ENCODE data around the gene NECAP2. TPM values are rescaled to one million over a fixed set of nuclear protein-coding genes. Genes with fewer than 3 reads are reported as not detected.

The NECAP2 gene
- total and polyA plus RNA-seq, 2 donors: 91.7 to 97.7 TPM

- no peaks in the 10 kb centered on the region for H3K36me3 ChIP-seq (ENCODE audit: control insufficient read depth in 2 of 2, insufficient read depth in 2 of 2, low read length in 1 of 2)
- H3K4me1 ChIP-seq (ENCODE audit: control insufficient read depth in 2 of 2, insufficient read depth in 2 of 2, low read length in 2 of 2): peaks cover 0 to 9% of the 10 kb centered on the region in 2 donors
- H3K27me3 ChIP-seq (ENCODE audit: control insufficient read depth in 2 of 2, insufficient read depth in 1 of 2, low read length in 1 of 2): no peaks in the 10 kb centered on the region
- H3K9me3 ChIP-seq (ENCODE audit: control insufficient read depth in 2 of 2, insufficient read depth in 1 of 2, low read length in 1 of 2): no peaks in the 10 kb centered on the region
- H3K4me3 ChIP-seq (ENCODE audit: low read length in 2 of 2): no peak overlapping the region
- peak in 4 of 9 donors; percentile 0 to 52 (median 16) for DNase-seq (ENCODE audit: low read depth in 6 of 9, low spot score in 9 of 9)
- 71% methylated on average over 9 of the region's 9 CpGs for WGBS
- no peak overlapping the region for H3K27ac ChIP-seq (ENCODE audit: low read depth in 1 of 2, low read length in 1 of 2)
Observed at GRCh38 chr1:16420424-16421118, 20.0 kb upstream of the NECAP2 start.

GRCh38 chr1:16421201-16421600 lies 19.3 kb upstream of the NECAP2 start:
- Histone ChIP-seq H3K4me3 (ENCODE audit: low read length in 2 of 2) (no peak overlapping the region), H3K9me3 (ENCODE audit: control insufficient read depth in 2 of 2, insufficient read depth in 1 of 2, low read length in 1 of 2) (no peaks in the 10 kb centered on the region), H3K27ac (ENCODE audit: low read depth in 1 of 2, low read length in 1 of 2) (no peak overlapping the region), H3K27me3 (ENCODE audit: control insufficient read depth in 2 of 2, insufficient read depth in 1 of 2, low read length in 1 of 2) (no peaks in the 10 kb centered on the region), H3K4me1 (ENCODE audit: control insufficient read depth in 2 of 2, insufficient read depth in 2 of 2, low read length in 2 of 2) (peaks cover 0 to 9% of the 10 kb centered on the region in 2 donors), H3K36me3 (ENCODE audit: control insufficient read depth in 2 of 2, insufficient read depth in 2 of 2, low read length in 1 of 2) (no peaks in the 10 kb centered on the region)
- 77% methylated on average over 7 of the region's 7 CpGs for WGBS
- no peak for DNase-seq (ENCODE audit: low read depth in 6 of 9, low spot score in 9 of 9)

- H3K9me3 ChIP-seq (ENCODE audit: control insufficient read depth in 2 of 2, insufficient read depth in 1 of 2, low read length in 1 of 2): no peaks in the 10 kb centered on the region
- H3K27me3 ChIP-seq (ENCODE audit: control insufficient read depth in 2 of 2, insufficient read depth in 1 of 2, low read length in 1 of 2): no peaks in the 10 kb centered on the region
- H3K4me1 ChIP-seq (ENCODE audit: control insufficient read depth in 2 of 2, insufficient read depth in 2 of 2, low read length in 2 of 2): peaks cover 0 to 9% of the 10 kb centered on the region in 2 donors
- no peak overlapping the region for H3K27ac ChIP-seq (ENCODE audit: low read depth in 1 of 2, low read length in 1 of 2)
- no peaks in the 10 kb centered on the region for H3K36me3 ChIP-seq (ENCODE audit: control insufficient read depth in 2 of 2, insufficient read depth in 2 of 2, low read length in 1 of 2)
- no peak for DNase-seq (ENCODE audit: low read depth in 6 of 9, low spot score in 9 of 9)
- H3K4me3 ChIP-seq (ENCODE audit: low read length in 2 of 2): no peak overlapping the region
- WGBS: 95% methylated on average over 7 of the region's 7 CpGs
Observed at GRCh38 chr1:16422041-16422440, 18.5 kb upstream of the NECAP2 start.

- 97% methylated on average over 10 of the region's 10 CpGs for WGBS
- DNase-seq (ENCODE audit: low read depth in 6 of 9, low spot score in 9 of 9): no peak
- no peak overlapping the region for H3K27ac ChIP-seq (ENCODE audit: low read depth in 1 of 2, low read length in 1 of 2)
- no peak overlapping the region for H3K4me3 ChIP-seq (ENCODE audit: low read length in 2 of 2)
- peaks cover 0 to 9% of the 10 kb centered on the region in 2 donors for H3K4me1 ChIP-seq (ENCODE audit: control insufficient read depth in 2 of 2, insufficient read depth in 2 of 2, low read length in 2 of 2)
- H3K27me3 ChIP-seq (ENCODE audit: control insufficient read depth in 2 of 2, insufficient read depth in 1 of 2, low read length in 1 of 2): no peaks in the 10 kb centered on the region
- no peaks in the 10 kb centered on the region for H3K9me3 ChIP-seq (ENCODE audit: control insufficient read depth in 2 of 2, insufficient read depth in 1 of 2, low read length in 1 of 2)
- H3K36me3 ChIP-seq (ENCODE audit: control insufficient read depth in 2 of 2, insufficient read depth in 2 of 2, low read length in 1 of 2): no peaks in the 10 kb centered on the region
Observed at GRCh38 chr1:16425125-16426025, 15.1 kb upstream of the NECAP2 start.

- Histone ChIP-seq H3K36me3 (ENCODE audit: control insufficient read depth in 2 of 2, insufficient read depth in 2 of 2, low read length in 1 of 2) (no peaks in the 10 kb centered on the region), H3K4me3 (ENCODE audit: low read length in 2 of 2) (no peak overlapping the region), H3K27me3 (ENCODE audit: control insufficient read depth in 2 of 2, insufficient read depth in 1 of 2, low read length in 1 of 2) (peaks cover 0 to 2% of the 10 kb centered on the region in 2 donors), H3K4me1 (ENCODE audit: control insufficient read depth in 2 of 2, insufficient read depth in 2 of 2, low read length in 2 of 2) (no peaks in the 10 kb centered on the region), H3K9me3 (ENCODE audit: control insufficient read depth in 2 of 2, insufficient read depth in 1 of 2, low read length in 1 of 2) (no peaks in the 10 kb centered on the region), H3K27ac (ENCODE audit: low read depth in 1 of 2, low read length in 1 of 2) (no peak overlapping the region)
- no peak for DNase-seq (ENCODE audit: low read depth in 6 of 9, low spot score in 9 of 9)
- WGBS: 97% methylated on average over 3 of the region's 3 CpGs
Observed at GRCh38 chr1:16430606-16431005, 9.9 kb upstream of the NECAP2 start.

- WGBS: 84% methylated on average over 9 of the region's 9 CpGs
- H3K9me3 ChIP-seq (ENCODE audit: control insufficient read depth in 2 of 2, insufficient read depth in 1 of 2, low read length in 1 of 2): no peaks in the 10 kb centered on the region
- no peak overlapping the region for H3K4me3 ChIP-seq (ENCODE audit: low read length in 2 of 2)
- no peak for DNase-seq (ENCODE audit: low read depth in 6 of 9, low spot score in 9 of 9)
- no peaks in the 10 kb centered on the region for H3K4me1 ChIP-seq (ENCODE audit: control insufficient read depth in 2 of 2, insufficient read depth in 2 of 2, low read length in 2 of 2)
- H3K27ac ChIP-seq (ENCODE audit: low read depth in 1 of 2, low read length in 1 of 2): no peak overlapping the region
- no peaks in the 10 kb centered on the region for H3K36me3 ChIP-seq (ENCODE audit: control insufficient read depth in 2 of 2, insufficient read depth in 2 of 2, low read length in 1 of 2)
- H3K27me3 ChIP-seq (ENCODE audit: control insufficient read depth in 2 of 2, insufficient read depth in 1 of 2, low read length in 1 of 2): peaks cover 0 to 2% of the 10 kb centered on the region in 2 donors
Observed at GRCh38 chr1:16433030-16433429, 7.5 kb upstream of the NECAP2 start.

GRCh38 chr1:16434007-16434406 lies 6.5 kb upstream of the NECAP2 start:
- Histone ChIP-seq H3K27ac (ENCODE audit: low read depth in 1 of 2, low read length in 1 of 2) (no peak overlapping the region), H3K27me3 (ENCODE audit: control insufficient read depth in 2 of 2, insufficient read depth in 1 of 2, low read length in 1 of 2) (peaks cover 0 to 2% of the 10 kb centered on the region in 2 donors), H3K36me3 (ENCODE audit: control insufficient read depth in 2 of 2, insufficient read depth in 2 of 2, low read length in 1 of 2) (no peaks in the 10 kb centered on the region), H3K4me1 (ENCODE audit: control insufficient read depth in 2 of 2, insufficient read depth in 2 of 2, low read length in 2 of 2) (no peaks in the 10 kb centered on the region), H3K4me3 (ENCODE audit: low read length in 2 of 2) (no peak overlapping the region), H3K9me3 (ENCODE audit: control insufficient read depth in 2 of 2, insufficient read depth in 1 of 2, low read length in 1 of 2) (no peaks in the 10 kb centered on the region)
- no peak for DNase-seq (ENCODE audit: low read depth in 6 of 9, low spot score in 9 of 9)
- WGBS: over 99% methylated on average over 4 of the region's 4 CpGs

- no peak overlapping the region for H3K27ac ChIP-seq (ENCODE audit: low read depth in 1 of 2, low read length in 1 of 2)
- H3K4me1 ChIP-seq (ENCODE audit: control insufficient read depth in 2 of 2, insufficient read depth in 2 of 2, low read length in 2 of 2): no peaks in the 10 kb centered on the region
- no peaks in the 10 kb centered on the region for H3K36me3 ChIP-seq (ENCODE audit: control insufficient read depth in 2 of 2, insufficient read depth in 2 of 2, low read length in 1 of 2)
- H3K9me3 ChIP-seq (ENCODE audit: control insufficient read depth in 2 of 2, insufficient read depth in 1 of 2, low read length in 1 of 2): no peaks in the 10 kb centered on the region
- no peak overlapping the region for H3K4me3 ChIP-seq (ENCODE audit: low read length in 2 of 2)
- 85% methylated on average over 2 of the region's 2 CpGs for WGBS
- peaks cover 0 to 2% of the 10 kb centered on the region in 2 donors for H3K27me3 ChIP-seq (ENCODE audit: control insufficient read depth in 2 of 2, insufficient read depth in 1 of 2, low read length in 1 of 2)
- no peak for DNase-seq (ENCODE audit: low read depth in 6 of 9, low spot score in 9 of 9)
Observed at GRCh38 chr1:16434501-16434900, 6.0 kb upstream of the NECAP2 start.

GRCh38 chr1:16436946-16437474 lies 3.5 kb upstream of the NECAP2 start, which contains the start of gene SPATA21:
TSS of gene SPATA21 (minus strand) at chr1:16437424. CDS start at chr1:16431371, 6,053 bp downstream.
- no peak within 1 kb of the TSS for H3K4me3 ChIP-seq (ENCODE audit: low read length in 2 of 2)
- 92% methylated on average over 3 of the region's 3 CpGs for WGBS
- H3K4me1 ChIP-seq (ENCODE audit: control insufficient read depth in 2 of 2, insufficient read depth in 2 of 2, low read length in 2 of 2): peaks cover 6 to 13% of the 10 kb centered on the region in 2 donors
- peaks cover 0 to 2% of the 10 kb centered on the region in 2 donors for H3K27me3 ChIP-seq (ENCODE audit: control insufficient read depth in 2 of 2, insufficient read depth in 1 of 2, low read length in 1 of 2)
- H3K27ac ChIP-seq (ENCODE audit: low read depth in 1 of 2, low read length in 1 of 2): no peak within 1 kb of the TSS
- H3K36me3 ChIP-seq (ENCODE audit: control insufficient read depth in 2 of 2, insufficient read depth in 2 of 2, low read length in 1 of 2): peaks cover 0 to 1% of the 10 kb centered on the region in 2 donors
- DNase-seq (ENCODE audit: low read depth in 6 of 9, low spot score in 9 of 9): no peak
- no peaks in the 10 kb centered on the region for H3K9me3 ChIP-seq (ENCODE audit: control insufficient read depth in 2 of 2, insufficient read depth in 1 of 2, low read length in 1 of 2)

Data from thymus (tissue), 11 donors.